ENCODE data around the gene DIAPH3.

Gene DIAPH3

DNA sequence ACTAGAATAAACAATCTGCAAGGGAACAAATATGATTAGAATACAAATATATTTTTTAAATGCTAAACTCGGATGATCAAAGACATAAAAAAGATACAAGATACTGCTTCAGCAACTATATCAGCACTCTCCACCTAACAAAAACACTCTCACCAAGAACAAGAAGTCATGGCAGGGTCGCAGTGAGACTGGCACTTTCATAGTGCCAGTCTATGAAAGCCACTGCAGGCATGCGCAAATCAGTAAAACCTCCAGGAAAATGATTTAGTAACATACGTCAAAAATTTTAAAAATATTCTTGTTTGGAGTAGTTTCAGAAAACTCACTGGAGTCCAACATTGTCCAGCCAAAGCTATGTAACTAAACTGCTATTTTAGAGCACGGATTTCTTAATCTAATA lies 295.9 kb downstream of the DIAPH3 start:
- DNase-seq (ENCODE audit: low read depth) = no peak

DNA sequence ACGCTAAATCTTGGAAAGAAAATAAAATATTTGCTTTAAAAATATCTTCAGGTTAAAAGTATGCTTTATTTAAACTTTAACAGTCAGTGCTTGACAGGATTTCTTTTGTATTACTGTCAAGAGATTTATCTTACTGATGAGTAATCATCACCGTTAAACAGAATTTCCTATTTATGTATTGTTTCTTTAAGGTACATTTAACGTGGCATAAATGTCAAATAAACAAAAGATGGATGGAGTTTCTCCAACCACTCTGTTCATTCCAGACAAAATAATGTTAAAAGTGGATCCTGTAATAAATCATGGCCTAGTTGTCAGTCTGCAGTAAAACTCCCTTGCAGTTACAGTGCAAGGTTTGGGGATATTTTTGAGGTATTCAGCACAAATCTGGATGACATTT lies 298.3 kb downstream of the DIAPH3 start:
- DNase-seq (ENCODE audit: low read depth) = no peak

DNA sequence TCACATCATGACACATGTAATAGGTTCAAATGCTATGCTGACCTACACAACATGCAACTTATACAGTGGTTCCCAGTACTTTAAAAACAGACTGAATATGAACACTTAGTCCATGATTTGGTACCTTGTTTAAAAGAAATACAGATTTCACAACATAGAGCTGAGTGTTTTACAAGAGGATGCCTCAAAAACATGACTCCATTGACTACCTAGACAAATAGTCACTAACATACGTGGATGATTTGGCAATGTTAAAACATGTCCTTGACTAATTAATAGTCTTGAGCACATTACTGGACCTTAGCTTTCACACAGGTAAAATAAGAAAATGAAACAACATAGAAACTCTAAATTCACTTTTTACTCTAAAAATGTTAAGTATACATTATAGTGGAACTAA lies 300.1 kb downstream of the DIAPH3 start:
- DNase-seq (ENCODE audit: low read depth) = no peak

DNA sequence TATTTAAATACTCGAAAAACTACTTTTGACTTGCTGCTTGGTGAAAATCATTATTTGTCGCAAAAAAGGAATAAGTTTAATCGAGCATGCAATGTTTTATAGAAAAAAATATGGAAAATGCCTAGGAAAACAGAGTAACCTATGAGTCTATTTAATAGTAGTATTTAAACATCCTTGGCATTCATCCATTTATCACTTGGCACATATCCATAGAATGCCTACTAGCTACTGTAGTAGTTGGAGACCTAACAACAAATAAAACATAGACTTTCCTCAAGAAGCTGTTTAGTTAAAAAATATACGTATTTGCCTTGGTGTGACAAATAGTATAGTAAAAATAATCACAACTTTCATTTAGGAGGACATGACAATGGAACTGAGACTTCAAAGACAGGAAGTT lies 302.1 kb downstream of the DIAPH3 start:
- DNase-seq (ENCODE audit: low read depth) = no peak

DNA sequence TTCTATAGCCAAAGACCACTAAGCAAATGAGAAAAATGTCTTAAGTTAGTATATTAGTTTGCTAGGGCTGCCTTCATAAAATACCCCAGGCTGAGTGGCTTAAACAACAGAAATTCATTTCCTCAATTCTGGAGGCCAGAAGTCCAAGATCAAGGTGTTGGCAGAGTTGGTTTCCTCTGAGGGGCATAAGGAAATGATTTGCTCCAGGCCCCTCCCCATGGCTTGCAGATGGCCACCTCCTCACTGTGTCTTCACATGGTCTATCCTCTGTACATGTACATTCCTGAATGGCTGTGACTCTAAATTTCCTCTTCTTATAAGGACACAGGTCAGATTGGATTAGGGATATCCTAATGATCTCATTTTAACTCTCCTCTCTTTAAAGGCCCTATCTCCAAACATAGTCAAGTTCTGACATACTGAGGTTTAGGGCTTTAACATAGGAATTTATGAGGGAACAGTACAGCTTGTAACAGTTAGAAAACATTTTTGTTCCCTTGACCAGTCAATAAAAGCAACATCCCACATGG lies 307.4 kb downstream of the DIAPH3 start:
- DNase-seq (ENCODE audit: low read depth) = no peak

DNA sequence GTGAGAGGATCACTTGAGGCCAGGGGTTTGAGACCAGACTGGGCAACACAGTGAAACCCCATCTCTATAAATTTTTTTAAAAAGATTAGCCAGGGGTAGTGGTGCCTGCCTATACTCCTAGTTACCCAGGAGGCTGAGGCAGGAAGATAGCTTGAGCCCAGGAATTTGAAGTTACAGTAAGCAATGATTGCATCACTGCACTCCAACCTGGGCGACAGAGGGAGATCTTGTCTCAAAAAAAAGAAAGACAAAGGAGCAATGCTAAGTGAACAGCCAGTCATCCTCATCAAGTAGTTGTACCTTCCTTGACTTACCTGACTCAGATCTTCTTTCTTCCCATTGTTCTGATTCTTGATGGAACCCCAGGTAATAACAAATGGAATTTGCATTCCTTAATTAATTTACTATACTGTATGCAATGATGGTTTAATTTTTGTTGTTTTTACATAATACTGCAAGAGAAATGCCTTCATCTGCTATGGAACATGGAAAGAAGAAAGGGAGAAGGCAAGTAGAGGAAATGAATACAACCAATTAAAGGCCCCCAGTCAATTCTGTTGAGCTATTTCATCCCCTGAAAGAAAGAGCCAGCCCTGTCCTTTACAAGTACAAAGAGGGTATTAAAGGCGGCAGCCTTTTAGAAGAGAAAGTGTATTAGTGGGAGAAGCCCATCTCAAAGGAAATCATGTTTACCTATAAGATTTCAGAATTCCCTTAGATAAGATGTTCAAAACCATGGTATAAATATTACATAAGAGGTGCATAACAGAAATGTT lies 316.7 kb downstream of the DIAPH3 start:
- DNase-seq (ENCODE audit: low read depth) = no peak

DNA sequence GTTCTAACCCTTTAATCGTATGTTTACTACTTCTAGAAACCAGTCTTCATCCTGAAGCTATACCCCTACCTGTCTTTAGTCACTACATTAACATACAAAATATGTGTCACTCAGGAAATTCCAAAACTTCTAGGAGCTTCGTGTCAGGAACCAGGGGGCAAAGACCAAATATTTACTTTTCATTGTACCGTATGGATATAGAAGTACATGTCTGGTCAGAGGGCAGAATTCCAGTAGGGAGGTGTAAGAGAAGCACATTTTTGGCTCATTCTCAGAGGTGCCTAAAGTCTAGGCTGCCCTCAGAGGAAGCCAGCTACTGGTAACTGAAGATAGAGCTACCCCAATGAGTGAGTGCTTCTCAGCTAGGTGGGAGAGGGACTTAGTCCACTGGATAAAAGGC lies 320.7 kb downstream of the DIAPH3 start:
- DNase-seq (ENCODE audit: low read depth) = no peak

DNA sequence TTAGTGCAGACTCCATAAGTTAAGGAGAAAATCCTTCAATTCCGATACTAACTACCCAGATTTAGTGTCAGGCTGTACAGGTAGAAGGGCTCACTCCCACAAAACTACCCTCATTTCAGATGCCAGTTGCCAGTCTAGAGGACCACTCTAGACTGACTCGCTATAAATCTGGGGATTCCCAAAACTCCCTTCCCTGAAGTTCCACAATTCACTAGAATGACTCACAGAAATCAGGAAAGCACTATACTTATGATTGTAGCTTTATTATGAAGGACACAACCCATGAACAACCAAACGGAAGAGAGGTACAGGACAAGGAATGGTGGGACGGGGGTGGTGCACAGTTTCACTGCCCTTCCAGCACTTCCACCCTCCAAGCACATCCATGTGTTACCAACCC lies 321.2 kb downstream of the DIAPH3 start:
- DNase-seq (ENCODE audit: low read depth) = no peak

DNA sequence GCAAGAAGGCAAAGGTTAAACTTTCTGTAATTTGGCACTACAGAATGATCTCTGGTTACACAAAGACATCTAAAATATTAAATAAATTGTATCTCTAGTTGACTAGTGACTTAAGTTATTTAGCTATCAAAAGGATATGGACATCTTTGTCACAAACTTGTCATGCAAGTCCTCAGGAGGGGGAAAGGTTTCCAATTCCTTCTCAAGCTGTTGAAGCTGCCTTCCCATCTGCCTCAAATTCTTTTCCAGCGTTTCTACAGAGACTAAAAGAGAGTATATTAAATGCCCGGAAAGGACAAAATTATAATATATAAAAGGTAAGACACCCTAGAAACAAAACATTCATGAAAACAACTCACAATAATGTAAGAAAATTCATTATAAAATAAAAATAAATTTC lies 324.5 kb downstream of the DIAPH3 start:
- DNase-seq (ENCODE audit: low read depth) = no peak

DNA sequence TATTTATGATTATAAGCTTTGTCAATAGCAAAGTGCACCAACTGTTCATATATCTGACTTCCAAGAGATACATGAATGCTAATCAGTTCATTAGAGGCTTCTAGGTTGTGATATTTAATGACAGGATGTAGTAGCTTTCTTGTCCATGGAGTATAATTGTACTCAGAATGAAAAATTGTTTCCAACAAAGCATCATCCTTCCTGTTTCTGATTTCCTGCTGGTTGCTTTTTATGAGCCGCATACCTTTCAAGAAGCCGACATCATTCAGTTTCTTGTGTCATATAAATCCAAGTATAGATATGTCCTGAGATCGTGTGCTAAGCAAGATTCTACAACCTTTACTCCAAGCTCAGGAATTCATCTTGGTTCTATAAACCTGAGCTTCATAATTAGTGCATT lies 326.6 kb downstream of the DIAPH3 start:
- no peak for DNase-seq (ENCODE audit: low read depth)

DNA sequence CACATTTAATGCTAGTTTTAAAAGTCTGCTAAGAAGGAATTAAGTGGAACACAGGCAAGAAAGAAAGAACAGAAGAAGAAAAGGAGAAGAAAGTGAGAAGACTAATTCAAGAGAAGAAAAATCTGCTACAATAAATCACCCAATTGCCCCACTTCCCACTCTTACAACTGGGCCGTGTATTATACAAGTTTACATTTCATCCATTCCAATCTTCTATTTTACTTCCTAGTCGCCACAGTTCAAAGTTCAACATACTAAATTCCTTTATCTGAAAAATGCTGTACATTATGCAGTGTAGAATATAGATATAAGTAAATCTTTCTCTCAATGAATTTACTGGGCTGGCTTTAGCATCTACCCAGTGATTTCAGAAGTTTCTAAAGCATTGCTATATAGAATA lies 328.2 kb downstream of the DIAPH3 start:
- DNase-seq (ENCODE audit: low read depth) = no peak

DNA sequence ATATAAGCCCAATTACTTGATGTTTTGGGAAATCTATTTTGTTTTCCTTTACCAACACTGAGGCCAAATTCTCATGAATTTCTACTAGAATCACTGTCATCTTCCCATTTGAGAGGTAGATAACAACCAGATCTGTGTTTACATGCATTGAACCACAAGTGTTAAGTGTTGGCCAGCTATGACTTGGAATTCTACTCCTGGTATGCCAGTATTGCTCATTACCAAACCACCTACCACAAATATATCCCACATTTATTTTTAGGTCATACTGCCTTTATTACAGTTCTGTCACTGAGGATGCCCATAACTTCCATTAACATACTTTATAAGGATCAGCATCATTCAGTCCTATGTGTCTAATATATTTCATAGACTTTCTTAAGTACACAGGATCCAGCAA lies 328.9 kb downstream of the DIAPH3 start:
- DNase-seq (ENCODE audit: low read depth) = no peak

DNA sequence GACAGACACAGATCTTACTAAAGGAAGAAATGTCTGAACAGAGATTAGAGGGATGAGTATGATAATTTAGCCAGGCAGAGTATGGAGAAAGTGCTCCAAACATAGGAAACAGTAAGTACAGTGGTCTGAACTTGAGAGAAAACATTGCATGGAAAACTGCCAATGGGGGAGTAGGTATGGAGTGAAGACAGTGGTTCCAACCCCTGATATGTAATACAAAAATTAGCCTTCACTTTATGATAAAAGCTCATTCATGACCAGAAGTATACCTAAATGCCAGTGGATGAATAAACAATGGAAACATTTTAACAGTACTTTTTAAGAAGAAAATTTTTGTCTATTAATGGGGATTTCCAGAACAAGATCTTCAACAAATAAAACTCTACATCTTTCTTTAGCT lies 334.0 kb downstream of the DIAPH3 start:
- no peak for DNase-seq (ENCODE audit: low read depth)

DNA sequence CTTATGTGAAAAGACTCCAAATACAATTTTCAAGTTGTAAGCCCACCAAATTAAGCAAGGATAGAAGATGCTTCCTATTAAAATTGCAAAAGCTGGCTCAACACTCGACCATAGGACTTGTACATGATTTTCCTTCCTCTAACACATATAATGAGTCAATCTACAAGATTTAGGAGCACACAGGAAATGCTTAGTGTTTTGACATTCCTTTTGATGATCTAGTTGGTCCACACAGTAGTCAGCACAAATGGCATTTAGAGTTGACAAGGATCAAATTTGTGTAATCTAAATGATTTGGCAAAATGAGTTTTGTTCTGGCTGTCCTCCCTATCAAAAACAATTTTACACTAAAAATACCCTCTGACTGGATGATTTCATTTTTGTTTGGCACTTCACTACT lies 340.2 kb downstream of the DIAPH3 start:
- DNase-seq (ENCODE audit: low read depth) = no peak

DNA sequence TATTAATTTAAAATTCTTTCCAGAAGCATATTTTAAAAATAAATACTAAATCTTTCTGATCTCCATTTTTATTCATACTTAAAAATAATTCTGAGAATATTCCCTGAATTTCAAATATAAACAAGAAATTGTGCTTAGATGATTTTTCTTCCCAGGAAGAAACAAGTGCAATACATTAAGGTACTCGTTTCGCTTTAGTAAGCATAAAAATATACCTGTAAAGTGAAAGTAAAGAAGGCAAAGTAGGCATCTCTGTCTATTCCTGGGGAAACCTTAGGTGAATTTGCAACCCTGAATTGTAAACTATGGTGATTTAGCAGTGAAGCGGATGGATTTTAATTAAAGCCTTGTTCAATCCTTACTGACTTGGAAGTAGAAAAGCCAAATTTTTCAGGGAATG lies 354.2 kb downstream of the DIAPH3 start:
- DNase-seq (ENCODE audit: low read depth) = no peak

DNA sequence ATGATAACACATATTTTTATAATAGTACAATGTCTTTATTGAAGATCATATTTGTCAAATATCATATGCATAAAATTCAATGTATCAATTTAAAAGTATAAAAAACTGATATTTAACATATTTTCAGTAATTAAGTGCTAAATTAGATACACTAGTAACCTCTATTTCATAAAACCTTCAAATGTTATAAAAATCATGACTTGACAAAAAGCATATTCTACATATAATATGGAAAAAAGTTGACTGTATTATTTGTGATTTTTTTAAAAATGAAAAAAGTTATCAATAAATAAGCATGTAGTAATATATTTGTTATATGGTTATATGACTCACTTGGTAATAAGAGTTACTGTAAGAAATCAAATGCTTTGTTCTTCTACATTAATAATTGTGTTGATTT lies 356.9 kb downstream of the DIAPH3 start:
- DNase-seq (ENCODE audit: low read depth) = no peak

DNA sequence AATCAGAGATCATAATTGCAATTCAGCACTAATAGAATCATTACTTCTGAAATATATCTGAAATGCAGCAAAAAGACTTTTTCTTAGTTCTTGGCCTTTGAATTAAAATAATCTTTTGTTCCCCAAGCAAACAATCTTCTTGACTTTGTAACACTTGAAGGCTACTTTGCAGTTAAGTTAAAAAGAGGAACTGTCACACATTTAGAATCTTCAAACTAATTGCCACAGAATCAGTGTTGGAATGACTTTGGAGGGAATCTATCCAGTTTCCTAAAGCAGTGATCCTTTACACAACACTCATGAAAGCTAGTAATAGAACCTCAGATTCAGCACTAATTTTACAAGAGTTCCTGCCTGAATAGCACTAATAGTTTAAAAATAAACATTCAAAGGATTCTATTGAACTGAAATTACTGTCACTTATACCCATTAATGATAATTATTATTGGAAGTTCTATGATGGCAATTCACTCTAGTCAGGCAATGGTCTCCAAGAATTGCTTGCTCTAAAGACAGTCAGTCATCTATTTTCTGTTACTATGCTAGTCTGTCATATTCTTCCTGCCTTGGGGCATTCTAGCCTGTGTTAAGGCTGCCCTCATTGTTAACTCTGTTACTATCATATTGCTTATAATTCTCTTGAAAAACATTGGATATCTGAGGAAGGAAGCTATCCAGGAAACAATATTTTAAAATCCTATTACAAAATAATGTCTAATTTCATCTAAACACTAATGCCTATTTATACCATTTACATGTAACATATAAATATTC lies 362.4 kb downstream of the DIAPH3 start:
- DNase-seq (ENCODE audit: low read depth) = no peak

DNA sequence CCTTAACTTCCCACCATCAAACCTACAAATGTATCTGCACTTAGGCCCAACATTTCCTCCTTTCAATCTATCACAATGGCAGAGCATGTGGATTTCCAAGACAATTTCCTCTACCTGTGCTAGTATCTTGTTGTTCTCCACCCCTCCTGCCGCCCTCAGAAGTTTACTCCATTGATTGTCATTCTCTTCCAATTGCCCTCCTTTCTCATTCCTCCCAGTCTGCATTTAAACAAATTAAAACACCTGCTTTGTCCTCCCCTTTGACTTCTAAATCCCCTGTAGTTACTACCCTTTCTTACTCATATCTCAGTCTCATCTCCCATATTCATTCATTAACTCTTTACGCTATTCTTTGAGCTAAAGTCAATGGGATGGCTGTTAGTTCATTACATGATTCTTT lies 370.6 kb downstream of the DIAPH3 start:
- no peak for DNase-seq (ENCODE audit: low read depth)

DNA sequence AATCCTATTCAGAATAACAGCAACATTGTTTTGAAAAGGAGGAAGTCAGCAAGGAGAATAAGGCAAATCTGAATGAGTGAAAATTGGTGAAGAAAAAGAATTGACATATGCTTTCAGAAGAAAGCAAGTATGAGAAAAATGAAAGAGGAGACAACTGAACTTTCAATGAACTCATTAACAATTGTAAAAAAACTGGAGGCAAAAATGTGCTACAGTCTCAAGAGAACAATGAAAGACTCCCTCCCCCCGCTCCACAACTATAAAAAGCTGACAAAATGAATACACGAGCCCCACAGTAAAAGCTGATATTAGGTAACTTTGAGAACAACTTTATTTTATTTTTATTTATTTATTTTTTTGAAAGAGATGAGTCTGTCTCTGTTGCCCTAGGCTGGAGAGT lies 373.1 kb downstream of the DIAPH3 start:
- DNase-seq (ENCODE audit: low read depth) = no peak

DNA sequence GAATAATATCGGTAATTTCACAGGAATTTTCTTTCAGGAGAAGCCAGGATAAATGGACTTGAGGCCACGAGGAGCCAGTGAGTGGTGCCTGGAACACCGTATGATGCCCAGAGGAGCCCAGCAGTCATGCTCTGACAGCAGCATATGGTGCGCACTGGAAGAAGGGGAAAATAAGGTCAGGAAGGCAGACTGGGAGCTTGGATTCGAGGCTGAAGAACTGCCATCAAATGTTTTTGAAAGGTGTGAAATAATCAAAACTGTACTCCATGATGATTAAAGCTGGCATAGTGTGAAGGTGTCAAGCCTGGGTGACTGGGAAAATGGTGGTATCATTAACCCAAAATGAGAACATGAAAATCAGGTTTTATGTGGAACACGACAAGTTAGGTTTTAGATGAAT lies 374.2 kb downstream of the DIAPH3 start:
- DNase-seq (ENCODE audit: low read depth) = no peak

DNA sequence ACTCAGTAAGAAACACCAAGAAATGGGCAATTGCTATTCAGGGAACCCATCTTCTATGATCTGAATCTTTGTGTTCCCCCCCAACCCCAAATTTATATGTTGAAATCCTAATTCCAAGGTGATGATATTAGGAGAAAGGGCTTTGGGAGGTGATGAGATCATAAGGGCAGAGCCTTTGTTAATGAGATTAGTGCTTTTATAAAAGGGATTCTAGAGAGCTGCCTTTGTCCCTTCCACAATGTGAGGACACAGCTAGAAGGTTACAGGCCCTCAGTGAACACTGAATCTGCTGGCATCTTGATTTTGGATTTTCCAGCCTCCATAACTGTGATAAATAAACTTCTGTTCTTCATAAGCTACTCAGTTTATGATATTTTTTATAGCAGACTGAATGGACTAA lies 376.0 kb downstream of the DIAPH3 start:
- no peak for DNase-seq (ENCODE audit: low read depth)

DNA sequence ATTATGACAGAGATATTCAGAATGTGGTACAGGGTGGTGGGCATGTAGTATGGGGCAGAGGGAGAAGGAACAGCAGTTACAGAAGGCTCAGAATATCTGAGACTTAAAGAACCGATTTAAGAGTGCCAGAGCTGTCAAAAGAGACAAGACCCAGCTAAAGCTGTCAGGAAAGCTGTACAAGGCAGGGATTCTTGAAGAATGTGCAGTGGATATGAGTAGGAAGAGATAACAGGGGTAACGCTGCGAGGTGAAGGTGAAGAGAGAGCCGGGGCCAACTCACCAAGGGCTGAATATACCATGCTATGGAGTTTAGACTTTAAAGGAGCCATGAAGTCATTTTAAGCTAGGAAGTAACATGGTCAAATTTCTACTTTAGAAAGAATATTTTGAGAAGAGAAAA lies 381.0 kb downstream of the DIAPH3 start:
- DNase-seq (ENCODE audit: low read depth) = no peak

DNA sequence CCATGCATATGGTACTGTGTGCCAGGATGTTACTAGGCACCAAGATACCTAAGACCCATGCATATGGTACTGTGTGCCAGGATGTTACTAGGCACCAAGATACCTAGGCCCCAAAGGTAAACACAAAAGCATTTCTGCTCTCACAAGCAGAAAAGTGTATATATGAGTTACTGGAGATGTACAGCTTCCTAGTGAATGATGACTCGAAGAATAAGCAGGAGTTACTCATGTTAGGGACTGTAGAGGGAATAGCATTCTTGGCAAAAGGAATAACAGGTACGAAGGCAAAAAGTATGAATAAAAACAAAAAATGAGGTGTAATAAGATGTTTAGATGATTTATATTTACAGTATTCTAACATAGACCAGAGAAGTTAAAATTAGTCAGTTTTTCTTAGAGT lies 383.7 kb downstream of the DIAPH3 start:
- DNase-seq (ENCODE audit: low read depth) = no peak
